Cardiac muscle cell (in vitro differentiated cells and primary cell): Measurements from ENCODE around the gene GJE1. TPM values are rescaled to one million over a fixed set of nuclear protein-coding genes. Genes with fewer than 3 reads are reported as not detected.
"Not testable (repeated sequence)": the region's sequence is repeated elsewhere in the genome, so short reads cannot be mapped to it uniquely, and the experiment has no call there.

Source experiments
- DNase-seq, 2 donors: peaks; one replicate each; pipeline versions ENCODE4 v3.0.0 to v3.0.0-alpha.2; 2010 to 2017; ENCODE audit warnings: low read depth in 1 of 2, low spot score in 1 of 2
- H3K27ac ChIP-seq: fragments of 200-600 bp; sonication (generic); 2 replicates; pipeline ENCODE4 v1.5.1; 2016
- H3K27me3 ChIP-seq: fragments of 200-600 bp; sonication (generic); 2 replicates; pipeline ENCODE4 v1.6.0; 2016; ENCODE audit warnings: control low read depth
- H3K36me3 ChIP-seq: fragments of 200-600 bp; sonication (generic); 2 replicates; pipeline ENCODE4 v1.5.1; 2016; ENCODE audit warnings: control low read depth
- H3K4me1 ChIP-seq: fragments of 200-600 bp; sonication (generic); 2 replicates; pipeline ENCODE4 v1.8.1; 2017; ENCODE audit warnings: low read depth, mild to moderate bottlenecking, mixed run types
- H3K4me3 ChIP-seq: fragments of 200-600 bp; sonication (generic); 2 replicates; pipeline ENCODE4 v1.5.1; 2016; ENCODE audit warnings: mild to moderate bottlenecking
- H3K9me3 ChIP-seq: fragments of 200-600 bp; sonication (generic); 2 replicates; pipeline ENCODE4 v1.5.1; 2017; ENCODE audit warnings: low read depth, mild to moderate bottlenecking, control low read depth
- CTCF ChIP-seq: IDR thresholded peaks from 2 replicates; pipeline ENCODE4 v1.5.1; 2012; ENCODE audit warnings: low read depth, mild to moderate bottlenecking, low read length
- polyA plus RNA-seq: library from polyadenylated mRNA; unstranded; fragments of >200 nt; fragmentation: Nextera tagmentation; extraction: Ambion mirVana; gene quantifications from 2 replicates; pipeline ENCODE4 v1.2.1, GENCODE V29; 2016
- total RNA-seq: library from RNA; depleted of rRNA; stranded (reverse); fragments of >200 nt; gene quantifications from 2 replicates; pipeline ENCODE4 v1.2.3, GENCODE V29; 2016

Gene GJE1
- total and polyA plus RNA-seq, 2 experiments from 2014 or later, result not detected

- no peaks in the 10 kb centered on the region for H3K27me3 ChIP-seq
- no peak overlapping the region for H3K27ac ChIP-seq
- no peak overlapping the region for H3K4me3 ChIP-seq
- H3K4me1 ChIP-seq, result no peaks in the 10 kb centered on the region
- TF ChIP-seq CTCF, result no peak
- no peaks in the 10 kb centered on the region for H3K36me3 ChIP-seq
- DNase-seq, result no peak
- H3K9me3 ChIP-seq, result no peaks in the 10 kb centered on the region
Observed at GRCh38 chr6:142117366-142117765, 15.4 kb upstream of the GJE1 start.

DNA sequence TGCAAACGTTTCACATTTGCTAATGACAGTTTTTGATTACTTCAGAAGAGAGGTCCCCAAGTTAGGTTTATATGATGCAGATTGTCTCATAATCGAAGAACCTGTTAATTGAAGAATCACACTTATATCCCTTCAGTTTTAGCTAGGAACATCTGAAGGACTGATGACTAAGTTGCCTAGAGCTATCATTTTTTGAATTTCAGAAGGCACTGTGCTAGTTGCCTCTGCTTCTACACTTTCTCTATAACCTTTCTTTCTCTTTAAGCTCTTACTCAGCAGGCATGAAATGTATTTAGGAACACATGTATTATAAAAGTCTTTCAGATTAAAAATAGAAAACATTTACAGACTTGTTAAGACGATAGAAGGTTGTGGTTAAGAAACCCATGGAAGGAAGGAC, 14.4 kb upstream of the GJE1 start:
- Histone ChIP-seq H3K9me3 (no peaks in the 10 kb centered on the region), H3K36me3 (no peaks in the 10 kb centered on the region), H3K4me3 (no peak overlapping the region), H3K4me1 (no peaks in the 10 kb centered on the region), H3K27ac (no peak overlapping the region), H3K27me3 (no peaks in the 10 kb centered on the region)
- no peak for DNase-seq
- TF ChIP-seq CTCF, result no peak

- H3K27me3 ChIP-seq, result no peaks in the 10 kb centered on the region
- no peaks in the 10 kb centered on the region for H3K4me1 ChIP-seq
- H3K9me3 ChIP-seq, result no peaks in the 10 kb centered on the region
- H3K27ac ChIP-seq, result no peak overlapping the region
- TF ChIP-seq CTCF, result no peak
- peak in 1 of 2 donors; percentile 2 for DNase-seq
- no peaks in the 10 kb centered on the region for H3K36me3 ChIP-seq
- no peak overlapping the region for H3K4me3 ChIP-seq
Observed at GRCh38 chr6:142118925-142119324, 13.8 kb upstream of the GJE1 start.

GRCh38 chr6:142121342-142121741, 11.4 kb upstream of the GJE1 start:
- no peak overlapping the region for H3K4me3 ChIP-seq
- no peaks in the 10 kb centered on the region for H3K27me3 ChIP-seq
- no peak for TF ChIP-seq CTCF
- no peak for DNase-seq
- no peaks in the 10 kb centered on the region for H3K4me1 ChIP-seq
- H3K36me3 ChIP-seq, result no peaks in the 10 kb centered on the region
- H3K27ac ChIP-seq, result no peak overlapping the region
- no peaks in the 10 kb centered on the region for H3K9me3 ChIP-seq

- no peak for TF ChIP-seq CTCF
- H3K4me3 ChIP-seq, result no peak overlapping the region
- H3K36me3 ChIP-seq, result no peaks in the 10 kb centered on the region
- no peak overlapping the region for H3K27ac ChIP-seq
- no peaks in the 10 kb centered on the region for H3K27me3 ChIP-seq
- DNase-seq, result no peak
- no peaks in the 10 kb centered on the region for H3K4me1 ChIP-seq
- H3K9me3 ChIP-seq, result no peaks in the 10 kb centered on the region
Observed at GRCh38 chr6:142130814-142131213, 1.9 kb upstream of the GJE1 start.

DNA sequence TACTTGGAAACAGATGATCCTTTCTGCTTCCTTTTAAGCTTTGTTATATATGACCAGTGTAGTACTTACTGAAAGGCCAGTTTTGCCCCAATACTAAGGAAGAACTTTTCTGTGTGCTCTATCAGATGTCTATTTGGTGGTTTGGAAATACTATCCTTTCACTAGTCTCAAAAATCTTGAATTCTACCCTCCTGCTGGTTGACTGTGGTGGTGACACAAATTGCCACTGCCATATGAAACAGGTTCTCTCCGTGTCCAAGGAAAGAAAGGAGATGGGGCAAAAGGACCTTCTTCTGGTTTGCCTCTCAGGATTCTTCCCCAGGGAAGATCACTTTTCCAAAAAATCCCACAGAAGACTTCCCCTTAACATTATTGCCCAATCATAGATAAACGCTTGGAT, 6.2 kb downstream of the GJE1 start:
- Histone ChIP-seq H3K4me3 (no peak overlapping the region), H3K4me1 (no peaks in the 10 kb centered on the region), H3K27me3 (no peaks in the 10 kb centered on the region), H3K36me3 (no peaks in the 10 kb centered on the region), H3K9me3 (no peaks in the 10 kb centered on the region), H3K27ac (no peak overlapping the region)
- TF ChIP-seq CTCF, result no peak
- DNase-seq, result no peak

DNA sequence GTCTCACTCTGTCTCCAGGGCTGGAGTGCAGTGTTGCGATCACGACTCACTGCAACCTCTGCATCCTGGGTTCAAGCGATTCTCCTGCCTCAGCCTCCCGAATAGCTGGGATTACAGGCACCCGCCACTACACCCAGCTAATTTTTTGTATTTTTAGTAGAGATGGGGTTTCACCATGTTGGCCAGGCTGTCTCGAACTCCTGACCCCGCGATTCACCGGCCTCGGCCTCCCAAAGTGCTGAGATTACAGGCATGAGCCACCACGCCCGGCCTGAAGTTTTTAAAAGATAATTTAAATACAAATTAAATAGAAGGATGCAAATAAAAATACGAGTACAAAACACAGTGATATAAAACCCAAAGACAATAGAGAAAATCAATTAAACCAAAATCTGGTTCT, 8.8 kb downstream of the GJE1 start:
- not testable (repeated sequence) for H3K36me3 ChIP-seq, DNase-seq, H3K4me1 ChIP-seq, H3K9me3 ChIP-seq, H3K27ac ChIP-seq, H3K4me3 ChIP-seq, H3K27me3 ChIP-seq
